NCI-H2171 treated with DMSO at 0.1 percent for 48 hours (cell line): ENCODE data around the gene MCC.
"Not testable (repeated sequence)": the region's sequence is repeated elsewhere in the genome, so short reads cannot be mapped to it uniquely, and the experiment has no call there.

ENCODE experiments used
- DNase-seq: peaks from one replicate; lab custom pipeline; 2025; lab: John Stamatoyannopoulos, UW

MCC gene

GRCh38 chr5:113490317-113490716 is 2.1 kb upstream of the MCC start:
- DNase-seq: no peak

GRCh38 chr5:113489299-113489698 is 1.0 kb upstream of the MCC start:
- no peak for DNase-seq

GRCh38 chr5:113488645-113489184 is 462 bp upstream of the MCC start:
- DNase-seq: peak; percentile 54

- no peak for DNase-seq
These were observed 855 bp downstream of the MCC start for GRCh38 chr5:113487416-113487780.

- DNase-seq: no peak
These were observed 8.0 kb downstream of the MCC start for GRCh38 chr5:113480243-113480642.

- no peak for DNase-seq
These were observed 9.6 kb downstream of the MCC start for GRCh38 chr5:113478691-113479090.

GRCh38 chr5:113474100-113474728 is 14.0 kb downstream of the MCC start:
- DNase-seq: no peak

GRCh38 chr5:113463032-113463431 is 25.2 kb downstream of the MCC start:
- DNase-seq: no peak

GRCh38 chr5:113457106-113457505 is 31.1 kb downstream of the MCC start:
- not testable (repeated sequence) for DNase-seq

GRCh38 chr5:113452941-113453340 is 35.3 kb downstream of the MCC start:
- DNase-seq: no peak

- DNase-seq: no peak
These were observed 36.5 kb downstream of the MCC start for GRCh38 chr5:113451797-113452196.

- no peak for DNase-seq
These were observed 37.3 kb downstream of the MCC start for GRCh38 chr5:113450929-113451328.

- DNase-seq: no peak
These were observed 37.8 kb downstream of the MCC start for GRCh38 chr5:113450462-113450861.

GRCh38 chr5:113448252-113448651 is 40.0 kb downstream of the MCC start:
- DNase-seq: no peak

- no peak for DNase-seq
These were observed 40.7 kb downstream of the MCC start for GRCh38 chr5:113447498-113448050.

GRCh38 chr5:113446358-113446927 is 41.8 kb downstream of the MCC start:
- DNase-seq: peak; percentile 66

GRCh38 chr5:113437111-113437510 is 51.1 kb downstream of the MCC start:
- no peak for DNase-seq

- DNase-seq: no peak
These were observed 52.7 kb downstream of the MCC start for GRCh38 chr5:113435575-113435974.

GRCh38 chr5:113434889-113435288 is 53.4 kb downstream of the MCC start, which contains the start of gene TSSK1B:
TSS of gene TSSK1B (minus strand) at chr5:113434989. CDS start at chr5:113434839, 150 bp downstream.
- no peak for DNase-seq

GRCh38 chr5:113433862-113434612 is 54.2 kb downstream of the MCC start:
- no peak for DNase-seq

- no peak for DNase-seq
These were observed 55.2 kb downstream of the MCC start for GRCh38 chr5:113433071-113433470.

GRCh38 chr5:113427871-113428574 is 60.2 kb downstream of the MCC start:
- DNase-seq: peak; percentile 29
